HK-2 (cell line): ENCODE results near the gene MRGPRE.

Source experiments
- DNase-seq: peaks from one replicate; pipeline ENCODE4 v3.0.0-alpha.2; 2018; ENCODE audit not compliant: unreplicated experiment

MRGPRE gene

DNA sequence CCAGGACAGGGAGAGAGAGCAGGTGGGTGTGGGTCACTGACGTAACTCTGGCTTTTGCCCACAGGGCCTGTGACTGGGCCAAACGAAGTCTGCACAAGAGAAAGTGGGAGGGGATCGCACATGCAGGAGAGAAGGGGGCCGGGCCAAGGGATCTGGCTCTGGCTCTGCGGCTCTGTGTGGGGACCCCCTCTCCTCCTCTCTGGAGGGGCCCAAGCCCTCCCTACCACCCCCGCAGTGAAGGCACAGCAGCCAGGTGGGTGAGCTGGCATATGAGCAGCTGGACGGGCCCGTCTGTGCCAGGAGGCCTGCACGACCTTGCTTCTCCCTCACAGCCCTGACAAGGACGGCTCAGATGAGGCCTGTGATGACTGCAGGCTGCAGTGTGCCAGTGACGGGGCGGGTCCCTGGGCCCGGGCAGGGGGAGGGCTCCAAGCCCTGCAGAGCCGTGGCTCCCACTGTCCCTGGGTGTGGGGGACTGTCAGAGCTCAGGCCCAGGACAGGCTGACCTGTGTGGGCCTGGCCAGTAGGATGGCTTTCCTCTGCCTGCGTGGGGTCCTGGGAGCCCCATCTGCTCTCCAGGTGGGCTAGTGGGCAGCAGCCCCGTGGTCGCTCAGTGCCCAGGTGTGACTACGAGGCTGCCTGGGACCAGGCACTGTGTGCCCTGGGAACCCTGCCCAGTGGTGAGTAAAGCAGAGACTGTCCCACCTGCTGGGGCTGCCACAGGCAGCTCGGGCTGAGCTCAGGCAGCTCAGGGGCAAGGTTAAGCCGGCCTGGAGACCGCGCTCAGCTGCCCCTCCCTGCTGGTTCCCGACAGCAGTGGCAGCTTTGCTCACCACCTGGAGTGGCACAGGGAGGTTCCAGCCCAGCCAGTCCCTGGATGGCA lies 35.8 kb downstream of the MRGPRE start:
- no peak for DNase-seq

DNA sequence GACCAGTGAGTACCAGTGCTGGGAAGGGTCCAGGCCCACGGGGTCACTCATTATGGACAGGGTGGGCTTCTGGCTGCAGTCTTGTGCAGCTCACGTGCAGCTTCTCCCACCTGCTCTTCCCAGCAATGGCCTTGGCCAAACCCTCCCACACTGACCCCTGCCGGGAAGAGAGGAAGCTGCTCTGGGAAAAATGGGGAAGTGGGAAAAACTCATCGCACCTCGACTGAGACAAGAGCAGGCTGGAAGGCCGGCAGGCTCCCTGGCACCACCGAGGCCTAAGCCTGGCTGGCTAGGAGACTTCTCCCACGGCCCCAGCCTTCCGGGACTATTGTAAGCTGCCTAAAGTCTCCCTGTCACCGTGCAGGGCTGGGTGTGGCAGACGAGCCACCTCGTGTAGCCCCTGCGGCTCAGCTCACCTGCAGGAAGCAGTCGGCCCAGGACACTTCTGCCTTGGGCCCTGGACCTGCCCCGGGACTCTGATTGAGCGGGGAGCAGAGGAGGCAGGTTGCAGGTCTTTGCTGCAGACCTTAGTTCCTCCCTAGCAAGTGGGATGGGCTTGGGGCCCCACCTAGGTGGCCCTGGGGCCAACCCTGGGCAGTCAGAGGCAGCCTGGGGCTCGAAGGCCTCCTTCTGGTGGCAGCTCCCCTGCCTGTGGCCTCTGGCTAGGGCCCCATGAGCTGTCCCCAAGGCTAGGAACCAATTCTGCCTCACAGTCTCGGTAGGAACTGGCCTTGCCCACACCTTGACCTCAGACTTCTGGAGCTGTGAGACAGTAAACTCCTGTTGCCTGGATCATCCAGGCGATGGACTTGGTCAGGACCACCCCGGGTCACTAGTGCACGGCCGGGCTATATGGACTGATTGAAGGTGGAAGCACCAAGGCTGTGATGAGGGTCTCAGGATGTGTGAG lies 36.7 kb downstream of the MRGPRE start:
- no peak for DNase-seq

DNA sequence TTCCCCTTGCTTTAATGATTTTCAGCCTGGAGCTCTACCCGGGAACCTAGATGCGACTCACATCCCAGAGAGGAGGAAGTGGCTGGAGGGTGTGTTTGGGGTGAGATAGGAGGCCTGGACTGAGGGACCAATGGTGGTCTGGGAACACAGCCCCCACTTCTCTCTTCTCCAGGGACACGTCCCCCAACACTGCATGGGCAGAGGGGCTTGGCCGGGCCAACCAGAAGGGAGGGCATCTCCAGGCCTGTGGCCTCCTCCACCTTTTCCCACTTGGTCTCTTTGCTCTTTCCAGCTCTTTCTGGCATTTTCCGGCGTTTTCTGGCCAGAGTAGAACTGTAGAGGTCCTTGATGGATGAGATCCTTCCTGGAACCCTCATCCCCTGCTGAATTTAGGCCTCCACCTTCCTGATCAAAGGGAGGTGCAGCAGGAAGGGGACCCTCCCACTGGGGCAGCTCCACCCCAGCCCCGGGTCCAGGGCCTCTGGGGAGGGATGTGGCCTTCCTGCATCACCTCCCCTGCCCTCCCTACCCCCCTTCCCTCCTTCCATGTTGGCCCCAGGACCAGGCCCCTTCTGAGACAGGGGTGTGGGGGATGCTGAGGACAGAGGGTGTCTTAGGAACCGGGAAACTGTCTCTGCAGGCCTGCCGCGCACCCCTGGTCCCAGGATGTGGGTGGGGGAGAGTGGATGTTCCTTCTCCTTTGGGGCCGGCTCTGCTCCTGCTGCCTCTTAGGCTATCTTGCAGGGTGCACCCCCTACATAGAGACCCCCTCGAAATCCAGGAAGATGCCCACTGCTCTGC lies 38.0 kb downstream of the MRGPRE start:
- no peak for DNase-seq

DNA sequence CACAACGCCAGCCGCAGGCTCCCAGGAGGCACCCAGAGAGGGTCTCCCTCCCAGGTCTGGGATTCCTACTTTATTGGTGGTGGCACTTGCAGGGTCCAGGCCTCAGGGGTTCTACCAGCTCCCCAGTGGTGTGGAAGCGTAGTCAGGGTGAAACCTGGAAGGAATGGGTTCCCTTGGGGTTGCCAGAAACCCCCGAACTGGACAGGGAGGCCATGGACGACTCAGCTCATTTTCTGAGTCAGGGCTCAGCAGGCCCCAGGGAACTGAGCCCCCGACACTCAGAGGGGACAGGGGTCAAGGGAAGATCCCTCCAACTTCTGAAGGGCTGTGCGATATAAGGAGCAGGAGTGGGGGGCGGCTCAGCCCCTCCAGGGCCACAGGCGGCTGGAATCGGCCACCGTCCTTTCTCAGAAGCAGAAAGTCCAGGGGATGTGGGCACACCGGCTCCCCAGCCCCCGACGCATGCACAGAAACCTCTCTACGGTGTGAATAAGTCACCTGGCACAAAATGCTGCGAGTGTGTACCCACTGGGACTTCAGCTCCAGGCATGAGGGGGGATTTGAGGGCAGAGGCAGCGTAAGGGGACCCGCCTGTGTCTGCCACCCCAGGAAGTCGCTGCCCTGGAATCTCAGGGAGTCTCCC lies 38.7 kb downstream of the MRGPRE start:
- DNase-seq: no peak

DNA sequence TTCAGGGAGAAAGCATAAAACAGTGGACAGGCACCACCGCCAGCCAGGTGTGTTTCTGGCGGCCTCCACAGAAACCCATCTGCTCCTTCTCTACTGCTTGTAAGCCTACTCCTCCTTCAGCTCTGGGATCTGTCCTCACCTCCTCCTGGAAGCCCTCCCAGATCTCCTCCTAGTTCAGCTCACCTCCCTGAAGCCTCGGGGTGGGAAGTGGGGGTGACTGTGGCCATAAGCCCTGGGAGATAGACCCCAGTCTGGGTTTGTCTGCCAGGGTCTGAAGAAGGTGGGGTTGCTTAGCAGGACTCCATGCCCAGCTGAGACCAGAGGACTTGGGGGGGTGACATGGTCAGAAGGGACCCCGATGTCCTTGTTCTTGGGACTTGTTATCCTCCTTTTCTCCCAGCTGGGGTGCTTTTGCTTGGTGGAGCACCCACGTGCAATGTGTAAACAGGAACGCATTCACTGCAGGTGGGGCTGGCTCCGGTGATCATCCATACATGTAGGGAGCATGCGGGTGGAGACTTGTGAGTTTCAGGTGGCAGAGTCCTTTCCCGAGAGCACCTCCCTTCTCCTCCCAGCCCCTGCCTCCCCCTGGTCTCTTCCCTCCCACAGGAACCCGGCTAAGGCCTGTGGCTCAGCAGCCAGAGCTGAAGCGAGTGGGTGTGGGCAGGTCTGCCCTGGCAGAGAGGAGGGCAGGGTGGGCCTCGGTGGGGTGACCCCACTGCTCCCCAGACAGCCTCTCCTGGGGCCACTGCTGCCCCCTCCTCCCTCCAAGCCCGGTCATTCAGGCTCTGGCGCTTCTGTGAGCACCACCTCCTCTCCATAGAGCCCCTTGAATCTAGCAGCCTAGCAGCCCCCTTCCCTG lies 39.5 kb downstream of the MRGPRE start:
- DNase-seq: no peak

DNA sequence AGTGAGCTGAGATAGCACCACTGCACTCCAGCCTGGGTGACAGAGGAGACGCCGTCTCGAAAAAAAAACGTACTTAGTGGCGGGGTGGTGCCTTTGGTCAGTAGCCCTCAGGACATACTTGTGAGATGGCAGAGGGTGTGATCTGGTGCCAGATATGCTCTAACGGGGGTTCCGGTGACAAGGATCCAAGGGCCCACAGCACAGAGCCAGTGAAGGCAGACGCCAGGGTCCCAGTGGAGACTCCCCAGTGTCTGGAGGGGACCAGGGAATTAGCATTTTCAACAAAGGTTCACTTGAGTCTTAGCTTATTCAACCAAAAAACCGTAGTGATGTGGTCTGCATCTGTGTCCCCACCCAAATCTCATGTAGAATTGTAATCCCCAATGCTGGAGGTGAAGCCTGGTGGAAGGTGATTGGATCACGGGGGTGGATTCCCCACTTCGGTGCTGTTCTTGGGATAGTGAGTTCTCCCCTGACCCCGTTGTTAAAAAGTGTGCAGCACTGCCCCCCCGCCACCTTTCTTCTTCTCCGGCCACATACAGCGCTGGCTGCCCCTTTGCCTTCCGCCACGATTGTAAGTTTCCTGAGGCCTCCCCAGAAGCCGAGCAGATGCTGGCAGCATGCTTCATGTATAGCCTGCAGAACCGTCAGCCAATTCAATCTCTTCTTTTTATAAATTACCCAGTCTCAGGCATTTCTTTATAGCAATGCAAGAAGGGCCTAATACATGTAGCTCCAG lies 40.5 kb downstream of the MRGPRE start:
- no peak for DNase-seq

DNA sequence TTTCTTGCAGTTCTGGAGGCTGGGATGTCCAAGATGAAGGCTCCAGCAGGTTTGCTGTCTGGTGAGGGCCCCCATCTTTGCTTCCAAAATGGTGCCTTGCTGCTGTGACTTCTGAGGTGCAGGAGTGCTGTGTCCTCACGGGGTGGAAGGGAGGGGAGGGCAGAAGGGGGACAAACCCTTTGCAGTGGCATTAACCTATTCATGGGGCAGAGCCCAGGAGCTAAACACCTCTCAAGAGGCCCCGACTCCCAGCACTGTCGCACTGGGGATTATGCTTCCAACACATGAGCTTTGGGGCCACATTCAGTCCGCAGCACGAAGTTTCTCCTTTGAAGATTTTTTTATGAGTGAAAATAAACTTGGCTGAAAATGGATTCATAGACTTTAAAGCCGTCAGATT lies 41.6 kb downstream of the MRGPRE start:
- no peak for DNase-seq

DNA sequence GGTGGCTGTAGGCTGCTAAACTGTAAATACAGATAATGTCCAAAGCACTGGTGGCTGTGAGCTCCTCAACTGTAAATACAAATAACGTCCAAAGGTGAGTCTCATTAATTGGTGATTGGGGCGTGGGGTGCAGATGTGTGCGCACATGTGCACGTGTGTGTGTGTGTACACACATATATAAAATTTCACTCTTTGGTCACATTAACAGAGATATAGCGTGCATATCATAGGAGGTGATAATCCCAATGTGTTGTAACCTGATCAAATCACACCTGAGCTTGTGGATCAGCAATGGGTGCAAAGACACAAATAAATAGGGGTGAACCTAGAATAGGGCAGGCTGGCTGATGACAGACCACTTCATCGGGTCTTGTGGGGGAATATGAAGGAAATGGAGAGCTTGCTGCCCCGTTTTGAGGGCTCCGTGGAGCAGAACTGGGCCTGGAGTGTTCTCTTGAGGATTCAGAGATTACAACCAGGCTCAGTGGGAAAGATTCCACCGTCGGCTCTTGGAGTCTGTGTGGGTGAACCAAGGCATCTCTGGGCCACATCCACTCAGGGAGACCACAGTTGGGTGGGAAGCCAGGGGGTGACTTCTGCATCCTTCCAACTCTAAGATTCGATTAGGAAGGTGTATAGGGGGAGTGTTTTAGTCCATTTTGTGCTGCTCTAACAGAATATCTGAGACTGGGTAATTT lies 42.2 kb downstream of the MRGPRE start:
- no peak for DNase-seq

DNA sequence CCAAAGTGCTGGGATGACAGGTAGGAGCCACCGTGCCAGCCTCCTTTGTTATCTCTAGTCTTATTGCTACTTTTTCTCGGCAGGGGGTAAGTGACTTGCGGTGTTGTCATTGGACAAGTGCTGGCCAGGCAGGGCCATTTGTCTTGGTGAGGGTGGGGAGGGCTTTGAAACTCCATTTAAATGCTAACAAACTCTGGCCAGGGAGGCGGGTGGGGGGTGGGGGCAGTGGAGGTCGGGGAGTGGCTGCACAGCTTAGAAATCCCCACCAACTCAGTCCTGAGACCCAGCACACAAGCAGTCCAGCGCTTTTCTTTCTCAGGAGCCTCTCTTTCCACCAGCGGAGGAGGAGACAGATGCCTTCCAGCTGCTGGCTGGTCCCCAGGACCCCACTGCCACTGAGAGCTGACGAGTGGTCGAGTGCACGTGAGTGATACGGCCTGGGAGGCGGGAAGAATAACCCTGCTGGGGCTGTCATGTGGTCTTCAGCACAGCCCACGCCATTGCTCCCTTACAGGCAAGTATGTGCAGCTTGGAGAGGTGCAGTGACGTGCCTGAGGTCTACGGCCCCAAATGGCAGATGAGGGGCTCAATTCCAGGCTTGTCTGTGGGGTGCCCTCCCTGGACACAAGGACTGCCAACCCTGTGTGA lies 42.9 kb downstream of the MRGPRE start:
- DNase-seq: no peak

DNA sequence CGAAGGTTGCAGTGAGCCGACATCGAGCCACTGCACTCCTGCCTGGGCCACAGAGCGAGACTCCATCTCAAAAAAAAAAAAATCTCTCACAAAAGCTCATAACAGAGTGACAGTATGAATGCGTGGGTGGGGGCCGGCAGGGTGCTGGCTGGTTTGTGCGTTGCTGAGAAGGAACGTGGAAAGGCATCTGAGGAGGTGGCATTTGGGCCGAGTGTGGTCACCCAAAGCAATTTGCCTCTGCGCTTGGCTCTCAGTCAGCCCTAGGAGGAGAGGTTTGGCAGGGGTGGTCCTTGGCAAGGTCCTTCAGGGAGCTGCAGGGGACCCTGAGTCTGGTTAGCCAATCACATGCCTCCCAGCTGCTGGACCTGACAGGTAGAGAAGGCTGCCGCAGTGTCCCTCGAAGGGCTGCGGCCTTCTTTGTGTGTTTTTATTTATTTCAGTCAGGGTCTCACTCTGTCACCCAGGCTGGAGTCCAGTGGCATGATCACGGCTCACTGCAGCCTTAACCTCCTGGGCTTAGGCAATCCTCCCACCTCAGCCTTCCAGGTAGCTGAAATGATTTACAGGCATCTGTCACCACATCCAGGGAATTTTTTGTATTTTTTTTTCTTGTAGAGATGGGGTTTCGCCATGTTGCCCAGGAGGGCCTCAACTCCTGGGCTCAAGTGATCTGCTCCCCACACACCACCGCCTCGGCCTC lies 43.6 kb downstream of the MRGPRE start:
- DNase-seq: no peak

DNA sequence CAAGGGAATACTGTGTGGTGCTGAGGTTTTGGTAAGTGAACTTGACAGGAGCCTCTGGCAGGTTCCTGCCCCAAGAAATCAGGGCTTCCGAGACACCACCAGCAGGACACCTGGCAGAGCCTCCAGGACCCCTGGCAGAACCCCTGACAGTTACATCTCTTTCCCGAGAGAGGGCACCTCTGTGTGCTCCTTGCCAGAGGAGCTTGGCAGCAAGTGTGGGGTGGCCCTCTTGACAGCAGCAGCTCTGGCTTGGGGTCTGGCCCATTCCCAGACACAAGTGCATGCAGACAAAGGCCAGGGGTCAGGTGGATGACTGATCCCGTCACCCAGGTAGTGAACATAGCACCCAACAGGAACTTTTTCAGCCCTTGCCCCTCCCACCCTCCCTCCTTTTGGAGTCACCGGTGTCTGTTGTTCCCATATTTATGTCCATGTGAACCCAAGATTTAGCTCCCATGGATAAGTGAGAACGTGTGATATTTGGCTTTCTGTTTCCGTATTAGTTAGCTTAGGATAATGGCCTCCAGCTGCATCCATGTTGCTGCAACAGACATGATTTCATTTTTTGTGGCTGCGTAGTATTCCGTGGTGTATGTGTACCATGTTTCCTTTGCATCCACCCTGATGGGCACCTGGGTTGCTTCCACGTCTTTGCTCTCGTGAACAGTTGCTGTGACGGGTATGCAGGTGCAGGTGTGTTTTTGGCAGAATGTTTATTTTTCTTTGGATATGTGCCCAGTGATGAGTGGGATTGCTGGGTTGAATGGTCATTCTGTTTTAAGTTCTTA lies 45.9 kb downstream of the MRGPRE start:
- no peak for DNase-seq

DNA sequence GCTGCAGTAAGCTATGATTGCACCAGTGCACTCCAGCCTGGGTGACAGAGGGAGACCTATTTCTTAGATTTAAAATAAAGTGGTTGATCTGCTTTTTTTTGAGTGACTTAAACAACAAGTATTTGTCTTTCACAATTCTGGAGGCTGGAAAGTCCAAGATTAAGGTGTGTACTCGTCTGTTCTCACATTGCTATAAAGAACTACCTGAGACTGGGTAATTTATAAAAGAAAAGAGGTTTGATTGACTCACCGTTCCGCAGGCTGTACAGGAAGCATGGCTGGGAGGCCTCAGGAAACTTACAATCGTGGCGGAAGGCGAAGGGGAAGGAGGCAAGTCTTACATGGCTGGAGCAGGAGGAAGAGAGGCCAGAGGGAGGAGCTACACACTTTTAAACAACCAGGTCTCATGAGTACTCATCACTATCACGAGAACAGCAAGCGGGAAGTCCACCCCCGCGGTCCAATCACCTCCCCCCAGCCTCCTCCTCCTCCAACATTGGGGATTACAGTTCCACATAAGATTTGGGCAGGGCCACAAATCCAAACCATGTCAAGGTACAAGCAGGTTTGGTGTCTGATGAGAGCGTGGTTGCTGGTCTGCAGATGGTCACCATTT lies 47.4 kb downstream of the MRGPRE start:
- no peak for DNase-seq

DNA sequence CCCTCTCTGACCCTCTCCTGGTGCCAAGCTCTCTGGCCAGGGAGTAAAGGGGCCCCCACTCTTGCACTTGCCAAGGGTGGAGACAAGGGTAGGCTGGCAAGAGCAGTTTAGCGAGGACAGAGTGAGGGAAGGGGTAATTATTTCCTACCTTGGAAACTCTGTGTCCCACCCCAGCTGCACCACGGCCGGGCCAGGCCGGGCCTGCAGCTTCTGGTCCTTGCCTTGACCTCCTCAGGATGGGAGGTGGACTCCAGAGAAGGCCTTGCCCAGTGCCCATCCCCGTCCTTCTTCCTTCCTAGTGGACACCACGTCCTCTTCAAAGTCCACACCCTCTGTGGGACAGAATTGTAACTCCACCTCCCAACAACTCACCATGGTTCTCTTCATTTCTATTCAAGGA lies 48.7 kb downstream of the MRGPRE start:
- no peak for DNase-seq

DNA sequence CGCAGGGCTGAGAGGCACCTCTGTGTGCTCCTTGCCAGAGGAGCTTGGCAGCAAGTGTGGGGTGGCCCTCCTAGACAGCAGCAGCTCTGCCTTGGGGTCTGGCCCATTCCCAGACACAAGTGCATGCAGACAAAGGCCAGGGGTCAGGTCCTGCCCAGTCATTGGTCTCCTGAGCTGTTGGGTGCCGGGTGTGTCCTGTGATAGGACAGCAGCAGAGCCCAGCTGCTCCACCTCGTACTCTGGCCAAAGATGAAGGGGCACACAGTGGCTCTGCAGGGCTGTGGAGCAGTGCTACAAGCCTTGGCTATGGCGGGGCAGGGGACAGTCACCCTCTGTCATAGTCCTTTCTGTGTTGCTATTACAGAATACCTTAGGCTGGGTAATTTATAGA lies 49.8 kb downstream of the MRGPRE start:
- DNase-seq: no peak

DNA sequence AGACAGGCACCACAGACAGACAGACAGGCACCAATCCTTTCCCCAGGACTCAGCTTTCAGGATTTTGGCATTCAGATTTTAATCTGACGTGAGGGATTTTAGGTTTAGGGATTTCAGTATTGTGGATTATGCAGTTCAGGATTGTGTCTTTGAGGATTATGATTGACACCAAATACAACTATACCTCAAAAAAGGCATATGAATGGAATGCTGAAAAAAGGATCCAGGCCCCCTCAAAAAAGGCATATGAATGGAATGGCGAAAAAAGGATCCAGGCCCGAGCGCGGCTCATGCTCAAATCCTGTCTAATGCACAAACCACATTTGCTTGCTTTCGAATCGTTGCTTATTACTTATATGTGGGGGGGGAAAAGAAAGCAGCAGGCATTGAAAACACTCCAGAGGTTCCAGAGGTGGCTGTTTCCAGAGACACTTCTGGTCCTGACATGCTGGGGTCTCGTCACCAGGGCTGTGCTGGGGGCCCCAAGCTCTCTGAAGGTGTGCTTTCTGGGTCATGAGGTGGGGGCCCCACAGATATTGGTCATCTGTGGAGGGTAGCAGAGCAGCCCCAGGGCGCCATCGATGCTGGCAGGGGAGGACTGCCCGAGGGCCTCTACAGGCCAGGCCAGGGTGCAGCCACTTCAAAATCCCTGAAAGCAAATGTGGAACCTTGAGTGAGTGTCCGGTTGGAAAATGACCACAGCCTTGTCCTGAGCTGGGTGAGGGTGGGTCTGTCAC lies 50.3 kb downstream of the MRGPRE start:
- DNase-seq: no peak

DNA sequence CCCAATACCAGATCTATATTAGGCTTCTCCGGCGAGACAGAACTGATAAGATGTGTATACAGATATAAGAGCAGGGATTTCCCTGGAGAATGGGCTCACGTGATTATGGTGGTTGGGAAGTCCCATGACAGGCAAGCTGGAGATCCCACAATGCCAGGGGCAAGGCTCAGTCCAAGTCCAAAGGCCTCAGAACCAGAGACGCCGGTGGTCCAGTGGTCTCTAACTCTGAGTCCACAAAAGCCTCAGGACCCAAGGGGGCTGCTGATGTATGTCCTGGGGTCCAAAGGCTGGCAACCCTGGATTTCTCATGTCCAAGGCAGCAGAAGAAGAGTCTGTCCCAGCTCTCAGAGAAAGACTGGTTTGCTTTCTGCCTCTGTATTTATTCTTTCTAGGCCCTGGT lies 51.3 kb downstream of the MRGPRE start:
- DNase-seq: no peak
